ENCODE measurements around the gene SIRT5.

SIRT5 gene

DNA sequence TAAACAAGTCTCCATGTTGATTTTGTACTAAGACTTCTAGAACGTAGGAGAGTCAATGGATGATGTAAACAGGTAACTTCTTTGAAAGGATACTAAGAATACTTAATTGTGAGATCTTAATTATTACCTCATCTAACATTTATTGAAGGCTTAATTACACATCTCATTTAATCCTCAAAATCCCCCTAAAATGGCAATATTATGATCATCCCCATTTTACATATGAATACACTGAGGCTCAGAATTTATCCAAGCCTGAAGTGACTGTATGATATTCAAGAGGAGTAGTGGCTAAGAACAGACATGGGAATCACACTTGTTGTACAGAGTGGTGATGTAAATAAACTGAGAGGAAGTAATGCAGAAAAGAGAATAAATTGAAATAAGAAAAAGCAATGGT is 63.6 kb downstream of the SIRT5 start:
- no peak for DNase-seq

- DNase-seq: no peak
Observed at GRCh38 chr6:13638626-13639025, 64.2 kb downstream of the SIRT5 start.

DNA sequence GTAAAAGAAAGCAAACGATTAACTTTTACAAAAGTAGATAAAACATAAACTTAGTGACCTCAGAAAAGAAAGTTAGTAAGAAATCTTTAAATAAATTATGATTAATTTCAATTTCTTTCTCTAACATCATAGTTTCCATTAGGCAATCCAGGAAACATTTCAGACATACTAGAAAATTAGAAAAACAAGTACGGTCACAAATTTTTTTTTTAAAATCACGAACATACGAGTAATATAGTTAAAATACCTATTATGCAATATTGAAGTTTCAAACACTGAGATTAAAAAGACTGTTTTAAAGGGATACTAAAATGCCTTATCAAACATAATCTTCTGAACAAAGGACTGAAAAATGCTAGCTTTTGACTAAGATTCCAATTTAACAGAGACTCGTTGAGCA is 66.9 kb downstream of the SIRT5 start:
- no peak for DNase-seq

DNA sequence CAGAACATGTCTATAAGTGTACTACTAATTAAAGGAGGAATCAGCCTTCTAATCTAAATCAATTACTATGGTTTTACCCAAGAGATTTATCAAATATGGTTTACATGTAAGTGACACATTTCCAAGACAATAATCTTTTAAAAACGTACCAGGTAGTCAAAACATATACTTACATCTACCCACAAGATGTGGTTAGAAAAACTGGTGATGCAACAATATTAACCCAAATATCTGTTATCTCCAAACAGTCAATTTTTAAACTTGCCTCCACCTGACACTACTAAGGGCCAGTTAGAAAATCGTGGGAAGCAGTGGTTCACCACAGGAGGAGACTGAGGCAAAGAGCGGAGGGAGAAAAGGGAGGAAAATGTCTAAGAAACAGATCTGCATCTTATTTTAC is 68.7 kb downstream of the SIRT5 start:
- no peak for DNase-seq

DNA sequence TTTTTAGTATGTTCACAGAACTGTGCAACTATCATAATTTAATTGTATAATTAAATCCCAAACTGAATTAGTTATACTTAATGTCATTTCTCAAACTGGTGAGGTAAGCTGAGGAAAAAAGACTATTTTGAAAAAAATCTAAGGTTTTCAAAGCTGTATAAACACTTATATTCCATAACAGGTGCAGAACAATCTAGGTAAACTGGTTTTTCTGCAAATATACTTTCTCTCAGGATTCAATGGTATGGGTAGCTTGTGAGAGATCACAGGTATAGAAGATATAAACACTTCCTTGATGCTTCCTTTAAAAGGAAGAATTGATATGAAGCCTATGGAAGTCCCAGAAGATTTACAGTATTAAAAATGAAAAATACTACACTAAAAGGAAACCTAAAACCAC is 74.4 kb downstream of the SIRT5 start:
- DNase-seq: no peak

DNA sequence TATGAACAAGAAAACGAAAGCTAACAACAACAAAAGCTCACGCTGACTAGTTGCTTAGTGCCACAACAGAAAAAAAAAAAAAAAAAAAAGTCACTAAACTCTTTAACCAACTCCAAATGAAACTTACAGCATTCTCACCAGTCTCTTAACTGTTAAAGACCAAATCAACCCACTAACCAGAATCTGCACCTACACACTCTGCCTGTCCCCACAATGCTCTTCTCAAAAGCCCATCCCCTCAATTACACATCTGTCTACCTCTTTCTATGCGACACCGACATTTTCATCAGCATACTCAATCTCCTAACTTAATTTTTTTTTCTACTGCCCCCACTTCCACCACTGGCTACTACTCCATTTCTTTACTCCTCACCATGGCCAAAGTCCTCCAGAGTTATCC is 75.0 kb downstream of the SIRT5 start:
- DNase-seq: no peak

DNA sequence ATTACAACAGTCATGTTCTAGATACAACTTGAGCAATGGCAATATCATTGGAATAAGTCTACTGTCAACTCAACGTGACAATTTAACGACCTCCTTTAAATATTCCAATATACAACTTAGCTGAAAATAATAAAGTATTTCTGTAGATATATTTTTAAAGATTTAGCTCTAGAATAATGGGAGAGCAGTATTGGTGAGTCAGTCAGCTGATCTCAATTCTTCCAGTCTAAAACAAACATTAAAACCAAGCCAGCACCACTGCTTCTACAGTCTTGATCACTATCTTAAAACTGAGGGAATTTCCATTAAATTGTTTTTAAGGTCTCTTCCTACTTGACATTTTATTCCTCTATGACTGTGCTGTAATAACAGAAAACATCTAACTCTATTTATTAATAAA is 78.9 kb downstream of the SIRT5 start:
- DNase-seq: no peak

DNA sequence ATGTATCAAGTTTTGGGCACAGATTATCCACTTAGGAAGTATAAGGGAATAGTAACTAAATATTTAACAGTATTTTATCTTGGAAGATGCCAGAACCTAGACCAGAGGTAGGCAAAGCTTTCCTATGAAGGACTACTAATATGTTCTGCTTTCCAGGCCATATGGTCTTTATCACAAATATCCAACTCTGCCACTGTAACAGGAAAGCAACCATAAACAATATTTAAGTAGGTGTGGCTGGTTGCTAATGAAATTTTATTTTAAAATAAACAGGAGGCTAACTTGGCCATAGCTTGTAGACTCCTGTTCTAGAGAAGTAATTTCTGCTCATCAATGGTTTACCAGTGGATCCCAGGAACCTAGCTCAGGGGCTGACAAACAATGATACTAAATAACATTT is 80.1 kb downstream of the SIRT5 start:
- no peak for DNase-seq

- no peak for DNase-seq
Observed at GRCh38 chr6:13655700-13656099, 81.3 kb downstream of the SIRT5 start.

DNA sequence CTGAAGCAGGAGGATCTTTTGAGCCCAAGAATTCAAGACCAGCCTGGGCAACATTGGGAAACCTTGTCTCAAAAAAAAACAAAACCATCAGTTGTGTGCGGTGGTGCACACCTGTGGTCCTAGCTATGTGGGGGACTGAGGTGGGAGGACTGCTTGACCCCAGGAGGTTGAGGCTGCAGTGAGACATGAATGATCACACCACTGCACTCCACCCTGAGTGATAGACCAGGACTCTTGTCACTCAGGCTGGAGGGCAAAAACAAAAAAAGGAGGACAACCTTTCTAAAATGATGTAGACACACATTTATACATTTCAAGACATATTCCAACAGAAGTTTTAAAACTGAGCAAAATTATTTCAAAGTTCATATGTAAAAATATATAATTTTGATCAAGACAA is 85.9 kb downstream of the SIRT5 start:
- no peak for DNase-seq

DNA sequence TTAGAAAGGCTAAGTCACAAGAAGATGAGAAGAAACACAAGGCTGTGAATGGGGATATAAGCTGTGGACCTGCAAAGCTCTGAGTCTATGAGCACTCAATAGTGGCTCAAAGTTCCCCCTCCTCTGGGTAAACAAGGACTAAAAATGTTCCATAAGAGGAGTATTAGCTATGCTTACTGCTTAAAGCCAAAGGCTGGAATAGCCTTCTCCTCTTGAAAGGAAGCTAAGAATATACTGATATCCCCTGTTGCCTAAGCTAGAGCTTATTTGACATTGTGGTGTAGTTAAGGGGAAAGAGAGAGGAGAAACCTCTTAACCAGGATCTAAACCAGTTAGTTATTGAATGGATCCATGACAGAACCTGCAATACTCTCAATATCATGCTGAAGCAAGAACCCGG is 86.5 kb downstream of the SIRT5 start:
- no peak for DNase-seq

DNA sequence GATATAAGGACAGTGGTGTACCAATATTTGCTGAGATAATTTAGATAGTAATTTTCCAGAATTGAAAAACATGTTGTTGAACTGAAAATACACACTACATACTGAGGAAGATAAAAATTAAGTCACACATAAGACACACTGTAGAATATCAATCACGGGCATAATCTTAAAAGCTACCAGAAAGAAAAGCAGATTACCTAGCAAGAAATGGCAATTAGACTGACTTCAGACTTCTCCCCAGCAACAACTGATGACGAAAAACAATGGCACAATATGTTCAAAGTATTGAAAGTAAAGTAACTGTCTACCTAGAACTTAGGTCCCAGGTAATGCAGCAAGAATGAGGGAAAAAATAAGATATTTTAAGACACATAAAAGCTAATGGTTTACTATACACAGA is 87.2 kb downstream of the SIRT5 start:
- no peak for DNase-seq

DNA sequence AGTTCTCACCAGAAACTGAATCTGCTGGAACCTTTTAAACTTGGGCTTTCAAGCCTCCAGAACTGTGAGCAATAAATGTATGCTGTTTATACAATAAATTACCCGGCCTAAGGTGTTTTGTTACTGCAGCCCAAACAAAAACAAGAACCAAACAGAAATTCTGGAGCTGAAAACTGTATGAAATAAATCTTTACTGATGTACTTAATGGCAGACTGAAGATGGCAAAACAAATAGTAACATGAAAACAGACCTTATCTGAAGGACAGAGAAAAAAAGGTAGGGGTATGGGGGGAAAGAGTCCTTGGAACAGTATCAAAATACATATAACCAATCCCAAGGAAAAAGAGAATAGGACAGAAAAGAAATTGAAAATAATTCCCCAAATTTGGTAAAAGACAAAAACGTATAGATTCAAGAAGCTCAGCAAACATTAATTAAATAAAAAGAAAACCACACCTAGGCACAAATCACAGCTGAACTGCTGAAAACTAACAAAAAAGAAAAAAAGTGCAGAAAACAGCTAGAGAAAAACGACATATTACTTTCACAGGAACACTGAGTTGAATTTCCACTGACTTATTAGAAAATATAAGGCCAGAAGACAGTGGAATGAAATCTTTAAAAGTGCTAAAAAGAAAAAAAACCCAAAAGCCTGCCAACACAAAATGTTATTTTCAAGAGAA is 88.4 kb downstream of the SIRT5 start:
- DNase-seq: no peak

DNA sequence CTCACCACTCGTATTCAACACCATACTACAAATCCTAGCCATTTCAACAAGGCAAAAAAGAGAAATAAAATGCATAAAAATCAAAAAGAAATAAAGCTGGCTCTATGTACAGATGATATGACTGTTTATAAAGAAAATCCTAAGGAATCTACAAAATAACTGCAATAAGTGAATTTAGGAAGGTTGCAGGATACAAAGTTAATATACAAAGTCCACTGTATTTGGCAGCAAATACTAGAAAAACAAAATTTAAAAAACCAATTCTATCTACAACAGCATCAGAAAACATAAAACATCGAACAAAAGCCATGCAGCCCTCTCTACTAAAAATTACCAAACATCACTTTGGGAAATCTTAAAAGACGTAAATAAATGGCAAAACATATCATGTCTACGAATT is 89.6 kb downstream of the SIRT5 start:
- DNase-seq: no peak

All from bone marrow (tissue), 2 donors.